ENCODE measurements around the gene TBC1D14. TPM values are rescaled to one million over a fixed set of nuclear protein-coding genes. Genes with fewer than 3 reads are reported as not detected.

TBC1D14 gene
- total RNA-seq, 1 donor = 34.0 TPM

- DNase-seq (ENCODE audit: low read depth) = no peak
- no peak overlapping the region for H3K4me3 ChIP-seq (ENCODE audit: low read depth, low read length)
- no peak for TF ChIP-seq CTCF (IDR thresholded peaks at IDR 0.05; ENCODE audit: insufficient read depth, low read length)
These were observed 121.2 kb downstream of the TBC1D14 start for GRCh38 chr4:7030856-7031255.

GRCh38 chr4:7031558-7032449 lies 122.2 kb downstream of the TBC1D14 start:
- no peak overlapping the region for H3K4me3 ChIP-seq (ENCODE audit: low read depth, low read length)
- TF ChIP-seq CTCF (IDR thresholded peaks at IDR 0.05; ENCODE audit: insufficient read depth, low read length) = no peak
- DNase-seq (ENCODE audit: low read depth) = no peak

- no peak for TF ChIP-seq CTCF (IDR thresholded peaks at IDR 0.05; ENCODE audit: insufficient read depth, low read length)
- DNase-seq (ENCODE audit: low read depth) = no peak
- no peak overlapping the region for H3K4me3 ChIP-seq (ENCODE audit: low read depth, low read length)
These were observed 123.0 kb downstream of the TBC1D14 start for GRCh38 chr4:7032596-7032995.

GRCh38 chr4:7034262-7035081 lies 124.8 kb downstream of the TBC1D14 start:
- peak; percentile 47 for DNase-seq (ENCODE audit: low read depth)
- no peak overlapping the region for H3K4me3 ChIP-seq (ENCODE audit: low read depth, low read length)
- no peak for TF ChIP-seq CTCF (IDR thresholded peaks at IDR 0.05; ENCODE audit: insufficient read depth, low read length)

- no peak overlapping the region for H3K4me3 ChIP-seq (ENCODE audit: low read depth, low read length)
- DNase-seq (ENCODE audit: low read depth) = no peak
- no peak for TF ChIP-seq CTCF (IDR thresholded peaks at IDR 0.05; ENCODE audit: insufficient read depth, low read length)
These were observed 127.8 kb downstream of the TBC1D14 start for GRCh38 chr4:7037425-7037824.

- DNase-seq (ENCODE audit: low read depth) = no peak
- TF ChIP-seq CTCF (IDR thresholded peaks at IDR 0.05; ENCODE audit: insufficient read depth, low read length) = no peak
- no peak overlapping the region for H3K4me3 ChIP-seq (ENCODE audit: low read depth, low read length)
These were observed 131.1 kb downstream of the TBC1D14 start for GRCh38 chr4:7040765-7041164.

All from fibroblast of the aortic adventitia (primary cell).